ENCODE results near the gene MAP2K7.

GRCh38 chr19:7909471-7910067 is 5.9 kb downstream of the MAP2K7 start:
- TF ChIP-seq CTCF (conservative IDR thresholded peaks at IDR 0.05) (no peak), EZH2 (IDR thresholded peaks at IDR 0.05; ENCODE audit: low read depth) (no peak)
